ENCODE measurements around the gene CDYL.

The CDYL gene

DNA sequence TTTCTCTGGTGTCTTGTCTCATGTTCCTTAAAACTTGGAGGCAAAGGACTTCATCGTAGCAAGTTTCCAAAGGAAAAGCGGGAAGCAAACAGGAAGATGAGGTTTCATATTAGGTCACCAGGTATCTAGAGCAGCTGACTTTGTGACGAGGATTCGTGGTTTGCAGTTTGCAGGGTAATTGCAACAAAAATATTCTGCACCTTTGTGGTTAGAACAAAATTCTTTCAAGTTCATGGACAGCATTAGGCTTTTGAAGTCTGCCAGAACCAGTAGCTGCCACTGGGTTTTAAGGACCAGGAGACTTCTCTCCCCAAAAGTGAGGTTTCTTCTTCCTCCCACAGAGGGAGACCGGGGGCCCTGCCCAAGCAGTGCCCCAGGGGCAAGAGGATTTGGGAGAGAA, 164.2 kb downstream of the CDYL start:
- DNase-seq: no peak

DNA sequence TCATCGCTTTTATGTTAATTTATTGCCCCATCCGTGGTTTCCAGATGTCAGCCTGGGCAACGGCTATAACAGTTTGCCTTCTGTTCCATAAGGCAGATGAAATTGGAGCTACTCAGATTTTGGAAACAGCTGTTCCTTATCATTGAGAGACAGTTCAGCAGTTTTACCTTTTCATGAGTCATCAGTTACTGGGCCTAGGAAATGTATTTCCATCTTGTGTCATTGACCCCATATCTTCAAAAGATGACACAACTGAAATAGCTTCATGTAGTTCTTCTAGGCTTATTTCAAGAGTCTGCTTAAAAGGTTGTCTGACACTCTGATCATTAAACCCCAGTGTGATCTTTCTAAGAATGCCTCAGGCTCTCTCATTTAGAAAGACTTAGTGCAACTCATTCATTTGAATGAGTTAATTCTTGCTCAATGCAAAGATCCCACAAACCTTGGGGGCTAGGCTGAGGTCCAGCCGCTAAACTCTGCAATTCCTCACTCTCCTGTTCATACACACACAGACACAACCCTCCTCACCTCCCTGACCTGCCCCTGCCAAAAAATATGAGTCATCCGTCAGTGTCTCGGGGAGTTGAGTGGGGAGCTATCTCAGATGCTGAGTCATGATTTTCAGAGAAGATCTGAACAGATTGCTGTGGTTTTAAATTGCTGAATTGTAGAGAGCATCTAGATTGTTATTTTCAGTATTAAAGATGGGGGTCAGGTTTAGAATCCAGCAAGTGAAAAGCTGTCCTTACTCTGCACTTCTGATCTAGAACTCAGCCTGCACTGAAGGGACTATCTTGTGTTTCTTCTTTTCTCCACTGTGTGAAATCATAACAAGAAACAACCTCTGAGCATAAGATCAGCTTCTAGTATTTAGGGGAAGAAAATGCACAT, 165.8 kb downstream of the CDYL start:
- DNase-seq: no peak

DNA sequence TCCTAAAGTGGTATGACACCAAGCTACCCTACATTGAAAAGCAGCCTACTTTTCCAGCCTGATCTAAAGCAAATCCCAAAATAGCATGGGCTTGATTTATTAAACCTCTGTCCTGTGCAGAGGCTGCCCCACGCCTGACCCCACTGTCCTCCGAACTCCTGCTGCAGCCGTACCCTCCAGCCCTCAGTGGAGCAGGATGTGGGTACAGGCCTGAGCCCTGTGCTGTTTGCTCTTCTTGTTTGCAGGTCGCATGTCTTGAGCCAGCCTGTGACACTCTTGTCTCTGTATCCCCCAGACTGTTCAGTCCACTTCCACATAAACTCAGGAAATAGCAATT, 166.4 kb downstream of the CDYL start:
- no peak for DNase-seq

DNA sequence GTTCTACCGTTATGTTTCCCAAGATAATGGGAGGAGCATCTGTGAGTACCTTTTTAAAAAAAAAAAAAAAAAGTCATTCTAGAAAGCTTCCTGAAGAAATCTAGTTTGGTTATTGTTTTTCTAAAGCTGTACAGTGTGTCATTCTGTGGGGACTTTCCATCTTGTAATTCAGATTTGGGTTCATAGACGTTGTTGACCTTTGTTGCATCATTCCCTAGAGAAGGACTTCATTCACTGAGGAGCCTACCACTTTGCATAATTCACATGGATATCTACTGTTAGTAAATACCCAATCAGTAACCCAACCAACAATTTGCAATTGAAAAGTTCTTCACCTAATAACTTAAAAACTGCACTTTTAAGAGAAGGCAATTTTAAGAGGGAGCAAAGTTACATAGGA, 167.5 kb downstream of the CDYL start:
- no peak for DNase-seq

DNA sequence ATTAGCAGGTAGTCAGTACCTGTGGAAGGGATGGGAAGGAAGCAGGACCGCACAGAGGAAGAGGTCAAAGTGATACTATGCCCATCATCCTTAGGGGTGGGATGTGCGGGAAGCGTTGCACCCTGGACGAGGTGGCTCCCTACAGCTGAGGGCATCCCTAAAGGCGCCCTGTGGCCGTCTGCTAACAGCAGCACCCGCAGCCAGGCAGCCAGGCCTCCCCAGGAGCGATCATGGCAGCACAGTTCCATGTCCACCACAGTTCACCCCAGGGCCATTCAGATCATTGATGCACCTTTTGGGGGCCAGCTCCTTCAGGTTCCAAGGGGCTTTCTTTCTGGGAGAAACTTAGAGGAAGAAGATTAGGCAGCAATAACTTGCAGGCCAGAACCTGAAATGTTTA, 168.1 kb downstream of the CDYL start:
- DNase-seq: no peak

DNA sequence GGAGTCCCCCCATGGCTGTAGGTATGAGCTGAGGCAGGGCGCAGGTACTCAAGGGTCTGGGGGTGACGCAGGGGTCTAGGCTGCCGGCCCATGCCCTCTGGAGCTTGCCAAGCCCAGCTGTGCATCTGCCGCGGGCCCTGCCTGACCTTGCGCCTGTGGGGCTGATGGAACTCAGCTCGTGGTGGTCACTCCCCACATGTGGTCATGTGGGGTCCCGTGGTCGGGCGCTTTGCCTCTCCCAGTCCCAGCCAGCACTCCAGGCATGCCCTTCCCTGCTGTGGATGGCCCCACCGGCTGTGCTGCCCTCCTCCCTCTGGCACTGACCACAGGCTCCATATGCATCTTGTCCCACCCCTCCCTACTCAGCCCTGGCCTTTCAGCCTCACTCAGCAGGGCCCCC, 170.3 kb downstream of the CDYL start:
- no peak for DNase-seq

DNA sequence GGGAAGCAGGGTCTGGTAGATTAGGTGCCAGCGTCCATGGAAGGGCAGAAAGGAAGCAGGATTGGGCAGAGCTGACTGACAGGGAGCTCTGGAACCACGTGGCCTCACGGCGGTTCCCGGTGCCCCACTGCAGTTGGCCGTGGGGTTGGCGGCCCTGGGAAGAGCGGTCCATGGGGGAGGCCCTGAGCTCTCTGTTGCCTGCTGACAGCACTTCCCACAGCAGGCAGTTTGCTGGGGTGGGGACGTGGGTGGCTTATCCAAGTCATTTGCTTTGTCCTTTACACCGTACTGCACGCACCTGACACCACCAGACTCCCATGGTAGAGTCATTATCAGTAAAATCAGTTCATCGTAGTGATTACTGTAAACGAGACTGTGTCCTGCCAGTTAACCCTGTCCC, 171.5 kb downstream of the CDYL start:
- no peak for DNase-seq

DNA sequence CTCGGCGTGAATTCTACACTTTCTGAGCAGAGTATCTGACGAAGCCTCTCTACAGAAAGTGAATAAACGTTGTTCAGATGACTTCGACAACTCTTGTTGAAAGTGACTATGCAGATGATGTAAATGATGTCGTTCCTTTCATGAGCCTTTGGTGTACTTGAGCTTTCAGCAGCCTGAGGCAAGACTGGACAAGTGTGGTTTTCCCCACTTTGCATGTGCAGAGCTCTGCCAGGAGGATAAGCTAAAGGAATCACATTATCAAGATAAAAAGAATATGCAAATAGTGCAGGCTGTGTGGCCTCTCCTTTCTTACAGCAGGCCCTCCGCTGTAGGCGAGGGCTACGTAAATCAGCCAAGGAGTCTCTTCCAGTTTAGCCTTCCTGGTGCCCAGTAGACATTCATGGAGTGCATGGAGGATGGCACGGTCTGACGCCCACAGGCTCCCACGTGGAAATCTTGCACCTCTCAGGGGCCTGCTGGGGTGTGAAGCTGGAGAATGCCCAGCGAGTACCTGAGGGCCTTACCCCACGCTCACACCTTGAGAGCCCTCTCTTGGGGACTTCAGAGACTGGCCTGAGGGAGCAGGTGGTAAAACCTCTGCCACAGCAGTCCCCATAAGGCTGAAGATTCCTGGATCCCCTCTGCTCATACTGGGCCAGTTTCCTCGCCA, 172.7 kb downstream of the CDYL start:
- no peak for DNase-seq

DNA sequence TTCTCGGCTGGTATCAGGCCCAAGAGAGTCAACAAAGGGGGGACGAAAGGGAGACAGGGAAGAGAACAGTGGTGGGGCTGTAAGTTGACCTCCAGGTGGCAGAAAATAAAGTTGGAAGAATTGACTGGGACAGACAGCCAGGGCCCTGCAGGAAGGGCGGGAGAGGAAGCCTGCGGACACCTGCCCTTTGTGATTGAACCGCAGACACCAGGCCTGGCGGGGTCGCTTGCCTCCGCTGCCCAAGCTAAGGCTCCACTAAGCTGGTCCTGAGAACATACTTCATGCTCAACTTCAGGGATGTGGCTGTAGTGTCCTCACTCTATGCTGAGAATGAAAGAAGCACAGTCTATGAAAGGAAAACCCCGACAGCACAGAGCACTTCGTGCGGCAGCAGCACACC, 173.9 kb downstream of the CDYL start:
- no peak for DNase-seq

DNA sequence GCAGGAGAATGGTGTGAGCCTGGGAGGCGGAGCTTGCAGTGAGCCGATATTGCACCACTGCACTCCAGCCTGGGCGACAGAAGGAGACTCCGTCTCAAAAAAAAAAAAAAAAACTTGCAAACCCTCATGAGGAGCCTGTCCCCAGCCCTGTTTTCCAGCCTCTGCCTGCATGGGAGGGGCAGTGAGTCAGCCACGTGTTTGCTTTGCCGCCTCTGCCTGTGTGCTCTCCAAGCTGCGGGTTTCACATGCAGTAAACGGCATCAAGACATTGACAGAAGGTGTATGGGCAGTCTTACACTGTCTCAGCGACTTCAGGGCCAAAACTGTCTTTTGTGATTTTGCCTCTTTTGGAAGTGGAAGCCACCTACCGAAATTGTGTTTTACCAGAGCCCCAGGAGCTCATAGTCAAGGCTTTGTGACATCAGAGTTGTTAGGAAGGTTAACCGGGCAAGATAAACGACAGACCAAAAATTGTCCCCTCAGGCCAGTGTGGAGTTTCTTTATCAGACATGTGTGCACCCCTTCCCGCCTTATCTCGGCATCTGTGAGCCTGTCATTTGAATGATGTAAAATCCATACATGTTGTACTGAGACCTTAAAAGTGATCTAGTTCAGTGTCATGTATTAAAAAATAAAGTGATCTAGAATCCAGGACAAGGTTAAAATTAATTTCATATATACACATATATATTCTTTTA, 174.8 kb downstream of the CDYL start:
- DNase-seq: no peak

DNA sequence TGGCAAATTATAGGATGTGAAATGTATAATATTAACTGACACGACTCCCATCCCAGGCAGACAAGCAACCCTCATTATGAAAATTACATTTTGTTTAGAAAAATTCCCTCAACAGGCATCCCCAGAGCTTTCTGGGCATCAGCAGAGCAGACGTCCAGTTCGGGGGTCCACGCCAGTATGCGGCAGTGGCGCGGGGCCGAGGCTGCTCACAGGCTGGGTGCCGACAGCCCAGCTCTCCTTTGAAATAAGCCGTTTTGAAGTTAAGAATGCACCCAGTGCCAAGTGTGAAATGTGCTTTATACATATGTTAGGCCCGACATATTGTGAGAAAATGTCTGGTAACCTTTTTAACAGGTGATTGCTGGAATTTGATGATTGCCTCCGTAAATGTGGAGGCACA, 177.2 kb downstream of the CDYL start:
- DNase-seq: no peak

DNA sequence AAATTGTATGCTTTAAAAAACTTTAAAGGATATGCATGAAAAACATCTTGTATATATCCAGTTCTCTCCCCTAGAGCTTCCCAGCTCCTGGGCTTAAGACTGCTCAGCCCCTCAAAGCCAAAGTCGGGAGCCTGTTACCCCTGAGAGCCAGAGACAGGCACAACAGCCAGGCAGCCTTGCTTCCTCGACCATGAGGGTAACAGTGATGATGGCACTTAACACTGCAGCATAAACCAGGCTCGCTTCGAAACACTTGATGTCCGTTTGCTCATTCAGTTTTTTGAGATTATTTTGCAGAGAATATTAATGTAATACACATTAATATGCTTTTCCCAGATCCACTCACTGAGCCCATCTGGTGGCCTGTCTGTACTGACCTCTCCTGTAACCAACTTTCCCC, 180.4 kb downstream of the CDYL start:
- no peak for DNase-seq

DNA sequence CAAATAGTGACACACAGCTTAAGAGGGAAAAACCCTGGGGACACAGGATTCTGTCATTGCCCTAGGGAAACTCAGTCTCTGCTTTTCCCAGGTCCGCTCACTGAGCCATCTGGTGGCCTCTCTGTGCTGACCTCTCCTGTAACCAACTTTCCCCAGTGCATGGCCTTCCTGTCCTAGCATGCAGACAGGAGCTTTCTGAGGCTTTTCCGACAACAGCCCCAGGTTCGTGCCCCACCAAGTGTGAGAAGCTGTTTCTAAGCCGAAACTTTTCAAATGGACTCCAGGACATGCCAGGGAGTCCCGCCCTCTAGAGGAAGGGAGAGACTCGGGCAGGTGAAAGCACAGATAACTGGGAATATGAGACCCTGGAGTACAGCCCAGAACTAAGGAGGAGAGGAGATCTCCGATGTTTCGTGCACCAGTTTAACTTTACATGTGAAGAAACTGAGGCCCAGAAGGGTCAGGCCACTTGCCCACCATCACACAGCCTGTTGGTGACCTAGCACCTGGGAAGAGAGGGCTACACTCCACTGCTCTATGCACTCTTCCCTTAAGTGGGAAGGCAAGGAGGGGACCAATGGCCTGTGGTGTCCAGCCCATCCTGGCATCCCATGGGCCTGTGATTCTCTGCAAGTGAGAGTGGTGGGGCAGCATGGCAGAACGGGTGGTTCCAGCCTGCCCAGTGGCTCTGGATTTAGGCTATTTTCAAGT, 181.5 kb downstream of the CDYL start:
- DNase-seq: no peak

DNA sequence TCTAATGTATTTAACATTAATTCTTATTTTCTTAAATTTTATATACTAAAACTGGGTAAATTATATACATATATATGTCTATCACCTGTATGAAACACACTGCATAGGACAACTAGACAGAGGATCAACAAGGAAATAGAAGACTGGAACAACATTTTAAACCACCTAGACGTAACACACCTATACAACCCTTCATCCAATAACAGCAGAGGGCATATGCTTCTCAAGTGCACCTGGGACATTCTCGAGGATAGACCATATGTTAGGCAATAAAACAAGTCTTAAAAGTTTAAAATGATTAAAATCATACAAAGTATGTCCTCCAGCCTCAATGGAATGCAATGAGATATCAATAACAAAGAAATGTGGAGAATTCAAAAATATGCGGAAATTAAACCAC, 182.4 kb downstream of the CDYL start:
- no peak for DNase-seq

DNA sequence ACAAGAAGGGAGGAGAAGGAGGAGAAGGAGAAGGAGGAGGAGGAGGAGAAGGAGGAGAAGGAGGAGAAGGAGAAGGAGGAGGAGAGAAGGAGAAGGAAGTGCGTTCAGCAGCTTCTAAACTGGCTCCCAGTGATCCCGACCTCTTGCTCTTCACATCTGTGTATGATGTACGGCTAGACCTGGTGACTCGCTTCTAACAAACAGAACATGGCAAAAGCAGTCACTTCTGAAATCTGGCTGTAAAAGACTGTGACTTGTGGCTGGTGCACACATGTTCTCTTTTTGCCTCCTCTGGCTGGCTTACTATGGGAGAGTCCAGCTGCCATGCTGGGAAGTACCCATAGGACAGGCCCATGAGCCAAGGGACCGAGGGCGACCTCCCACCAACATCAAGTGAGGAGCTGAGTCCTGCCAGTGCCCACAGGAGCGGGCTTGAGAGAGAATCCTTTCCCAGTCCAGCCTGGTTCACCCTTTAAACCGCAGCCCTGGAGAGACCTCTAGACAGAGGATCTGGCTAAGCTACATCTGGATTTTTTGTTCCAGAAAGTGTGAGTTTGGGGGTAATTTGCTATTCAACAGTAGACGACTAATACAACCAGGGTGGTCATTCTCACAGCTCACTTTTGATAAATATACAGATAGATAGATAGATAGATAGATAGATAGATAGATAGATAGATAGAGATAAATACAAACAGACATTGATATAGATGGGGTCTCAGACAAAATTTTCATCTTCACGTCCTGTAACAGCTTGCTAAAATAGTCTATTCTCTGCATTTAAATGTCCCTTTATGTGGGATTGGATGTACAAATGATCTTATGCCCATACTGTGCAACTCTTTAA, 185.3 kb downstream of the CDYL start:
- DNase-seq: no peak

DNA sequence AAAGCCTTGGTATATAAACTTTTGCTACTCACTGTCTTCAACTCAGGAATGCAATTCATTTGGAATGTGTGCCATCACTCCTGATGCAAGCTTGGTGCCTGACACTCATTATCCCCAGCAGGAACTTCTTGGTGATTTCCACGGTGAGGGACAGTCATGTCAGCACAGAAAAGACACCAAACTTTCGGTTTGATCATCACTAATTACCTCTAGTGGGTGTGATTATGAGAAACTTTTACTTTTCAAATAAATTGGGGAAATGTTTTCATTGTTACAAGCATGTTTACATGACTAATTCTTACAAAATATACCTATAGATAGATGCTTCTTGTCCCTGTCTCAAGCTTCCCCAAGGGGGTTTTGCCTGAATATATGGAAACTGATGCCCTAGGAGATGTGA, 186.7 kb downstream of the CDYL start:
- DNase-seq: no peak

DNA sequence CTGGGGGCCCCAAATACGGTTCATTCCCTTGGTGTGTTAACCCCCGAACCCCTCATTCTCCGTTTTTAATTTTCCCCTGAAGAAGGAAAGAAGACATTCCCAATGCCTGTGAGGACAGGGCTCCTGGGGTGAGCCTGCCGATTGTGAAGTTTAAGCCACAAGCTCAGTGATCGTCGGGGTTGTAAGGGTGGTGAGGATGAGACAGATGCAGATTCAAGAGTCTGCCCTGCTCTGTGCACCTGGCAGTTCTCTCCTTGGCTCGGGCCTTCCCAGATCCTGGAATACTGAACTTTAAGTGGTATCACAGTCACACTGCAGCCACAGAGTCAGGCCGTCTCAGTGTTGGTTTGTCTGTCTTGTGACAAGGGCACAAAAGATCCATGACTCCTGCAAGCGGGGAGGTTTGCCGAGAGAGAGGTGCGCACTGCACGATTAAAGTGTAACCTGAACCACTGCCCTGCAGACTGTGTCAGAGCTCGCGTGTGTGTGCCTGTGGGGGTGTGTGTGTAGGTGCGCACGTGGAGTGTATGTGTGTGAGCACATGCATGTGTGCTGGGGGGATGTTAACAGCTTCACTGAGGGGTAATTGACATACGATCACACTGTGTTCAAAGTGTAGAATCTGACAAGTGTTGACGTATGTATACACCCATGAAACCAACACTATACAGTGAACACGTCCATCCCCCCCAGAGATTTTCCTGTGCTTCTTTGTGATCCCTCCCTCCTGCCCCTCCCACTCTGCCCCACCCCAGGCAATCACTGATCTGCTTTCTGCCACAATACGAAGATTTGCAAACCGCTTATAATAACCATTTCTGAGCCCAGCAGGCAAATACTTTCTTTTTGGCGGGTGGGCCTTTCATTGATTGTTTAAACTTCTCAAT, 188.7 kb downstream of the CDYL start:
- no peak for DNase-seq

DNA sequence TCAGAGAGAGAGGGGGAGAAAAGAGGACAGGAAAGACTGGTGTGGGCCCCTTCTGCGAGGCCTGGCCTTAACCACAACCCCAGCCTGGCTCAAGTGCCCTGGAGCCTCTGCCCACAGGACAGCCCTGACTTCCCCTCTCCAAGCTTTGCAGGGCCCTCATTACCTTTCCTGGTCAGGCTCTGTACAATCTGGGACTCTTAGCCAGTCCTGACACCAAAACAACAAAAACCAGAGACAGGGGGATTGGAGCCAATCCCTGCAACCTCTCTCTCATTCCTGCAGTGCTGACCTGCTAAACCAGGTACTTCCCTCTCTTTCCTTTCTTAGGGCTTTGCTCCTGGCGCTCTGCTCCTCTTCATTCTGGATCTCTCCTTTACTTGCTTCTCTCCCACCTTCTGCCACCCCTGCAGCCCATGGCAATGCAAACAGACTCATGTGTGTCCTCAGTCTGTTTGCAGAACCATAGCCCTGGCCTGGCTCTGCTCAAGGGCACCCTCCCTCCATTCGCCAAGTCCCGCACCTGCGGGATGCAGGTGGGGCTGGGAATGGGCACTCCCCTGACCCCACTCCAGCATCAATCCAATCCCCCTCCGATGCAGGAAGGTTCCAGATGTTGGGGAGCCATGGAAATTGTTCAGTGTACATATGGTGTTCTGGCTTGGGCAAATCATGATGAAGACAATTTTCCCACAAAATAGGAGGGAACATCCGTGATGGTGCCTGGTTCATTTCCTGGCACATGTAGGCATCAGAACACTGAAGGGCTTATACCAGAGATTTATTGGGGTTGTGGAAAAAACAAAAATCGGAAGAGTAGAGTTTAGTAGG, 189.6 kb downstream of the CDYL start:
- DNase-seq: no peak

DNA sequence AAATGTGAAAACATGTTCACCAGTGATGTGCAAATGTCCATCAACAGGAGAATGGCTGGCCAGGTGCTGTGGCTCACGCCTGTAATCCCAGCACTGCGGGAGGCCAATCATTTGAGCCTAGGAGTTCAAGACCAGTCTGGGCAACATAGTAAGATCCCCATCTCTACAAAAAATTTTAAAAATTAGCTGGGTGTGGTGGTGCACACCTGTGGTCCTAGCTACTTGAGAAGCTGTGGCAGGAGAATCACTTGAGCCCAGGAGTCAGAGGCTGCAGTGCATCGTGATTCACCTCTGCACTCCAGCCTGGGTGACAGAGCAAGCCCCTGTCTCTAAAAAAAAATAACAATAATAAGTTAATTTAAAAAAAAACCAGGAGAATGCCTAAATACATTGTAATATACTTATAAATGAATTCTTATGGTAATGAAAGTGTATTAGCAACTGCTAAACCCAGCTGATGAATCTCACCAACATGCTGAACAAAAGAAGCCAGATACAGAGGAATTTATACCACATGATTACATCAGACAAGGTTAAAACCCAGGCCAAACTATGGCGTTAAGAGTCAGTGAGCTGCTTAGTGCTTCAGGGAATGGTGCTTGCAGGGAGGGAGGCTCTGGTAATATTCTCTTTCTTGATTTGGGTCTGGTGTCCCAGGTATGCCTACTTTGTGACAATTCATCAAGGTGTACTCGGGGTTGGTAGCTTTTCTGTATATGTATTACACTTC, 191.3 kb downstream of the CDYL start:
- no peak for DNase-seq
